Right lobe of liver (tissue), 4 donors: ENCODE data around the gene EXOC7.

Experiments
- CTCF ChIP-seq, 4 donors: fragments of 200-600 bp in 3 of 4; fragments of 450-650 bp in 1 of 4; IDR thresholded peaks; one replicate each; pipeline versions ENCODE4 v1.5.1 to v1.8.0; 2016 to 2022; ENCODE audit warnings: antibody characterized with exemption in 4 of 4, mild to moderate bottlenecking in 2 of 4
- POLR2A ChIP-seq: fragments of 450-650 bp; IDR thresholded peaks from one replicate; pipeline ENCODE4 v1.6.1; 2017; ENCODE audit warnings: antibody characterized with exemption, mild to moderate bottlenecking
- donor health status: DM: no; HTN: no; CAD: no.
- donor health status: DM: no; HTN: no; CAD: no.
- donor health status: DM: no; HTN: yes; CAD: no.

- no peak for TF ChIP-seq POLR2A
- no peak for TF ChIP-seq CTCF (IDR thresholded peaks at IDR 0.05)
These were observed 70.4 kb downstream of the EXOC7 start for GRCh38 chr17:76033139-76033538.
